ENCODE measurements around the gene NMNAT3. TPM values are rescaled to one million over a fixed set of nuclear protein-coding genes. Genes with fewer than 3 reads are reported as not detected.

Gene NMNAT3
- total RNA-seq, 1 experiment from 2014 or later: 1.3 TPM

DNA sequence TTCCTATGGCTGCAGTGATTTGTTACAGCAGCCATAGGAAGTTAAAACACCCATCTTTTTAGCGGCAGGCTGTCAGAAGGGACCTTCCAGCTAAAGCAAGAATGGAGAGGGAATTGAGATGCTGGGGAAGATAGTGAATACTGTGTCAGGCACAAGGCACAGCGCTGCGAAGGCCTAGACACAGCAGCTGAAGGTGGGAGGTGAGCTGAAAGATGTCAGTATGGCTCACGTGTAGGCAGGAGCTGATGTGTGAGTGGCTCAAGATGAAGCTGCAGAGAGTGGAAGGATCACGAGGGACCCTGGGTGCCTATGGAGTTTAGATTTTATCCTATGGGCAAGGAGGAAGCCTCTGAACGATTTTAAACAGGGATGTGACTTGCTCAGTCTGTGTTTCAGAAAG is 44.3 kb downstream of the NMNAT3 start:
- Histone ChIP-seq H3K23ac (ENCODE audit: insufficient read length, low read depth, low read length) (no peak overlapping the region), H2BK20ac (ENCODE audit: low read depth, low read length, poor library complexity, severe bottlenecking) (no peak overlapping the region), H3K27me3 (ENCODE audit: insufficient read depth, low read length) (no peaks in the 10 kb centered on the region), H3K9me3 (ENCODE audit: control insufficient read depth, low read depth, low read length) (no peaks in the 10 kb centered on the region), H3K79me2 (ENCODE audit: insufficient read depth, low read length) (no peaks in the 10 kb centered on the region), H3K23me2 (ENCODE audit: insufficient read length, low read depth, low read length, poor library complexity, severe bottlenecking) (no peaks in the 10 kb centered on the region), H3K79me1 (ENCODE audit: insufficient read depth, low read depth, low read length, poor library complexity, severe bottlenecking) (no peaks in the 10 kb centered on the region), H3K18ac (ENCODE audit: insufficient read length, low read depth, low read length) (no peak overlapping the region), H2BK15ac (ENCODE audit: low read depth, low read length) (no peak overlapping the region), H3K9ac (ENCODE audit: extremely low read depth, insufficient read length, low read length) (no peak overlapping the region), H3K56ac (ENCODE audit: insufficient read length, low read depth, low read length) (no peak overlapping the region), H3K4me2 (ENCODE audit: insufficient read depth, insufficient read length, low read length) (no peak overlapping the region), H3K4ac (ENCODE audit: low read depth, low read length) (no peak overlapping the region), H3K4me1 (ENCODE audit: insufficient read depth, low read length) (no peaks in the 10 kb centered on the region), H2BK5ac (ENCODE audit: insufficient read length, low read length) (no peak overlapping the region), H3K27ac (ENCODE audit: insufficient read length, low read depth, low read length) (no peak overlapping the region), H3T11ph (ENCODE audit: low read length) (no peak overlapping the region), H2AK5ac (ENCODE audit: insufficient read length, low read length) (no peak overlapping the region), H4K20me1 (ENCODE audit: control insufficient read depth, insufficient read depth, insufficient read length) (no peaks in the 10 kb centered on the region), H3K14ac (ENCODE audit: insufficient read depth, low read length) (no peak overlapping the region; the same call in 1 of the 2 replicates), H4K5ac (ENCODE audit: insufficient read length, low read depth, low read length) (no peak overlapping the region), H2BK120ac (ENCODE audit: low read depth, low read length, poor library complexity, severe bottlenecking) (no peak overlapping the region), H2AFZ (ENCODE audit: low read length) (no peak overlapping the region), H4K8ac (replicated peaks; ENCODE audit: insufficient read length, low read depth, low read length) (no peak overlapping the region), H2BK12ac (ENCODE audit: insufficient read length, low read depth, low read length) (no peak overlapping the region), H4K91ac (ENCODE audit: insufficient read length, low read depth, low read length) (no peak overlapping the region)
- no CpG with 5 or more reads among the region's 6 CpGs for WGBS (ENCODE audit: extremely low coverage, insufficient read length, low lambda C conversion rate)
- H3K27me3 Mint-ChIP-seq (ENCODE audit: low read depth): no peaks in the 10 kb centered on the region
- DNase-seq: no peak
- no peak overlapping the region for H3K4me3 Mint-ChIP-seq
- peak overlapping the region in 1 of 3 experiments; percentile 26; a peak in 1 of 7 replicates for H3K27ac Mint-ChIP-seq
- H3K9me3 Mint-ChIP-seq: no peaks in the 10 kb centered on the region
- peaks cover 3 to 6% of the 10 kb centered on the region in 2 experiments; a peak in 3 of 4 replicates for H3K4me1 Mint-ChIP-seq
- TF ChIP-seq, protein P1, sequence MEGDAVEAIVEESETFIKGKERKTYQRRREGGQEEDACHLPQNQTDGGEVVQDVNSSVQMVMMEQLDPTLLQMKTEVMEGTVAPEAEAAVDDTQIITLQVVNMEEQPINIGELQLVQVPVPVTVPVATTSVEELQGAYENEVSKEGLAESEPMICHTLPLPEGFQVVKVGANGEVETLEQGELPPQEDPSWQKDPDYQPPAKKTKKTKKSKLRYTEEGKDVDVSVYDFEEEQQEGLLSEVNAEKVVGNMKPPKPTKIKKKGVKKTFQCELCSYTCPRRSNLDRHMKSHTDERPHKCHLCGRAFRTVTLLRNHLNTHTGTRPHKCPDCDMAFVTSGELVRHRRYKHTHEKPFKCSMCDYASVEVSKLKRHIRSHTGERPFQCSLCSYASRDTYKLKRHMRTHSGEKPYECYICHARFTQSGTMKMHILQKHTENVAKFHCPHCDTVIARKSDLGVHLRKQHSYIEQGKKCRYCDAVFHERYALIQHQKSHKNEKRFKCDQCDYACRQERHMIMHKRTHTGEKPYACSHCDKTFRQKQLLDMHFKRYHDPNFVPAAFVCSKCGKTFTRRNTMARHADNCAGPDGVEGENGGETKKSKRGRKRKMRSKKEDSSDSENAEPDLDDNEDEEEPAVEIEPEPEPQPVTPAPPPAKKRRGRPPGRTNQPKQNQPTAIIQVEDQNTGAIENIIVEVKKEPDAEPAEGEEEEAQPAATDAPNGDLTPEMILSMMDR (conservative IDR thresholded peaks at IDR 0.05): no peak
- no peaks in the 10 kb centered on the region; a peak in 1 of 7 replicates for H3K36me3 Mint-ChIP-seq (ENCODE audit: insufficient read depth in 1 of 3, low read depth in 3 of 3)
